PC-9 (cell line): ENCODE results near the gene COA8. TPM values are rescaled to one million over a fixed set of nuclear protein-coding genes. Genes with fewer than 3 reads are reported as not detected.

Experiments used
- BruUV-seq: library from RNA; stranded (reverse); fragments of 400-500 nt; replicated peaks from 2 replicates; lab custom pipeline; 2021; lab: Mats Ljungman, UMichigan
- CTCF ChIA-PET: fragments of 300-600 bp; sonication (Branson Sonifier 250); formaldehyde crosslinking; loops from one replicate; lab custom pipeline; 2022; ENCODE audit warnings: antibody characterized with exemption; lab: Charles Lee
- POLR2A ChIA-PET: fragments of 300-600 bp; sonication (Branson Sonifier 250); formaldehyde crosslinking; loops from one replicate; lab custom pipeline; 2022; ENCODE audit warnings: antibody characterized with exemption; ENCODE audit not compliant: unreplicated experiment; lab: Charles Lee
- DNase-seq, 2 experiments: peaks; one replicate each; pipeline versions ENCODE4 v3.0.0 to v3.0.0-alpha.2; 2015 to 2022; ENCODE audit warnings: mixed read lengths in 1 of 2
- H2AFZ ChIP-seq: fragments of 200-600 bp; sonication (generic); 2 replicates; pipeline ENCODE4 v1.8.1; 2017; ENCODE audit warnings: antibody characterized with exemption
- H3F3A ChIP-seq: fragments of 200-600 bp; sonication (generic); 2 replicates; pipeline ENCODE4 v1.8.1; 2017; ENCODE audit warnings: antibody characterized with exemption, mild to moderate bottlenecking, low read depth; ENCODE audit not compliant: insufficient read depth
- H3K27ac ChIP-seq: fragments of 200-600 bp; sonication (generic); 2 replicates; pipeline ENCODE4 v1.6.1; 2016; ENCODE audit warnings: mixed run types
- H3K27me3 ChIP-seq: fragments of 200-600 bp; sonication (generic); 2 replicates; pipeline ENCODE4 v1.6.1; 2016; ENCODE audit warnings: low read depth, mixed run types; ENCODE audit not compliant: insufficient read depth
- H3K36me3 ChIP-seq: fragments of 200-600 bp; sonication (generic); 2 replicates; pipeline ENCODE4 v1.6.1; 2016; ENCODE audit warnings: low read depth, mixed run types
- H3K4me1 ChIP-seq: fragments of 200-600 bp; sonication (generic); replicated peaks from 2 replicates; pipeline ENCODE4 v1.6.1; 2016; ENCODE audit warnings: mixed run types; ENCODE audit not compliant: insufficient read depth
- H3K4me2 ChIP-seq: fragments of 200-600 bp; sonication (generic); 2 replicates; pipeline ENCODE4 v1.6.1; 2017; ENCODE audit warnings: mixed run types
- H3K4me3 ChIP-seq: fragments of 200-600 bp; sonication (generic); 2 replicates; pipeline ENCODE4 v1.6.1; 2016; ENCODE audit warnings: mixed run types
- H3K79me2 ChIP-seq: fragments of 200-600 bp; sonication (generic); 2 replicates; pipeline ENCODE4 v1.6.1; 2017; ENCODE audit warnings: low read depth, mixed run types
- H3K9me2 ChIP-seq: fragments of 200-600 bp; sonication (generic); 2 replicates; pipeline ENCODE4 v1.8.1; 2017; ENCODE audit warnings: mild to moderate bottlenecking; ENCODE audit not compliant: insufficient read depth
- H3K9me3 ChIP-seq: fragments of 200-600 bp; sonication (generic); 2 replicates; pipeline ENCODE4 v1.8.1; 2016; ENCODE audit warnings: low read depth; ENCODE audit not compliant: insufficient read depth
- H4K20me1 ChIP-seq: fragments of 200-600 bp; sonication (generic); 2 replicates; pipeline ENCODE4 v1.8.1; 2017; ENCODE audit not compliant: insufficient read depth
- EZH2 ChIP-seq: fragments of 200-600 bp; sonication (generic); IDR thresholded peaks from 2 replicates; pipeline ENCODE4 v1.8.0; 2017; ENCODE audit warnings: antibody characterized with exemption, low read depth
- intact Hi-C: fragments of 100-400 bp; cut with micrococcal nuclease; formaldehyde crosslinking; loops from one replicate; pipeline ENCODE4 v1.10.0; 2022; ENCODE audit not compliant: unreplicated experiment
- total RNA-seq: library from RNA; stranded (reverse); gene quantifications from 2 replicates; pipeline ENCODE4 v1.2.3, GENCODE V29; 2021
- TF ChIP-seq, protein P1 (sequence below): fragments of 200-600 bp; sonication (generic); conservative IDR thresholded peaks from 2 replicates; pipeline ENCODE4 v1.6.1; 2017; ENCODE audit warnings: mixed run types, antibody characterized with exemption, mild to moderate bottlenecking, moderate library complexity

COA8 gene
- total RNA-seq, 1 experiment from 2014 or later: 101 TPM

DNA sequence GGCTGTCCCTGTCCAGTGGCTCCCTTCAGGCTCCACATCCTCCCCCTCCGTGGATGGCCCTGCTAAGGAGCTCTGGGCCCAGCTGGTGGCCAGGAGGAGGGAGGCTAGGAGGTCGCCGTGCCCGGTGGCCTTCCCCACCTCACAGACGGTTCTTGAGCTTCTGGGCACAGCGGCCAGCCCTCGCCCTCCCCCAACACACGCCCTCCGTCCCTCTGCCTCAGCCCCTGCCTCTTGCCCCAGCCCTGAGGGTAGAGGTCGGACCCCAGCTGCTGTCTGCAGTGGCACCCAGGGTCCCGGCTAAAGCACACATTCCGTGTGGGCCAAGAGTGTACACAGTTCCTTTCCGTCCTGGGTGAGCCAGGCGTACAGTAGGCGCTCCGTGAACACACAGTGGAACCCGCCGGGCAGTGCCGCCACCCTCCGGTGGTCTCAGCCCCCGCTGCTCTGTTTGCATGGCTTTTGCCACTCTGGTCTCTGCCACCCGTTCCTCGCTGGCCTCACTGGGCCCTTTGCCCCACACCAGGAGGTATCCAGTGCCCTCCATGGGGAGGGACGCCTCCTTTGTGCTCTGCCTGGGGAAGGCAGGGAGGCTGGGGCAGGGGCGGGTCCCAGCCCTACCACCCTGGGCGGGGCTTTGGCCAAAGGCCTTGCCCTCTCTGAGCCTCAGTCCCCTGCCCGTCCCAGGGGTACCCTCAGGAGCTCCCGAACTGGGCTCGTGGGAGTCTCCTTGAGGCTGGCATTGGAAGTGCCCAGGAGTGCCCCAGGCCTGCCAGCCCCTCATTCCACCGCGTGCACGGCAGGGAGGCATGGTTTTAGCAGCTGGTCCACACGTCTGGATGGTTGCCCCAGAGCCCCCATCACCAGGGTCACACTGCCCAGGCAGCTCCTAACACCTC, 20.8 kb upstream of the COA8 start:
- intact Hi-C loops: loop anchor here (2.0 to 10.0 kb wide), 4 partner anchors 467 to 1017 kb away; no protein-coding TSS in a partner anchor
- no peaks in the 10 kb centered on the region for H3K36me3 ChIP-seq
- TF ChIP-seq, protein P1, sequence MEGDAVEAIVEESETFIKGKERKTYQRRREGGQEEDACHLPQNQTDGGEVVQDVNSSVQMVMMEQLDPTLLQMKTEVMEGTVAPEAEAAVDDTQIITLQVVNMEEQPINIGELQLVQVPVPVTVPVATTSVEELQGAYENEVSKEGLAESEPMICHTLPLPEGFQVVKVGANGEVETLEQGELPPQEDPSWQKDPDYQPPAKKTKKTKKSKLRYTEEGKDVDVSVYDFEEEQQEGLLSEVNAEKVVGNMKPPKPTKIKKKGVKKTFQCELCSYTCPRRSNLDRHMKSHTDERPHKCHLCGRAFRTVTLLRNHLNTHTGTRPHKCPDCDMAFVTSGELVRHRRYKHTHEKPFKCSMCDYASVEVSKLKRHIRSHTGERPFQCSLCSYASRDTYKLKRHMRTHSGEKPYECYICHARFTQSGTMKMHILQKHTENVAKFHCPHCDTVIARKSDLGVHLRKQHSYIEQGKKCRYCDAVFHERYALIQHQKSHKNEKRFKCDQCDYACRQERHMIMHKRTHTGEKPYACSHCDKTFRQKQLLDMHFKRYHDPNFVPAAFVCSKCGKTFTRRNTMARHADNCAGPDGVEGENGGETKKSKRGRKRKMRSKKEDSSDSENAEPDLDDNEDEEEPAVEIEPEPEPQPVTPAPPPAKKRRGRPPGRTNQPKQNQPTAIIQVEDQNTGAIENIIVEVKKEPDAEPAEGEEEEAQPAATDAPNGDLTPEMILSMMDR: no peak
- TF ChIP-seq EZH2: no peak
- no peaks in the 10 kb centered on the region for H3K9me2 ChIP-seq
- peaks cover 54% of the 10 kb centered on the region for H3F3A ChIP-seq
- no peaks in the 10 kb centered on the region for H3K79me2 ChIP-seq
- H3K27ac ChIP-seq: peak overlapping the region; percentile 96
- CTCF ChIA-PET: interaction anchor here (0.6 to 2.2 kb wide), 6 partner anchors 11 to 160 kb away, joined by 3 to 15 read pairs (median 5); partner anchors contain the start of gene TRMT61A
- peaks cover 33% of the 10 kb centered on the region for H4K20me1 ChIP-seq
- no peaks in the 10 kb centered on the region for H3K27me3 ChIP-seq
- DNase-seq: no peak
- no peaks in the 10 kb centered on the region for H3K9me3 ChIP-seq
- H2AFZ ChIP-seq: no peak overlapping the region
- H3K4me3 ChIP-seq: no peak overlapping the region
- peak overlapping the region; percentile 78 for H3K4me2 ChIP-seq
- no TSS peak for BruUV-seq
- H3K4me1 ChIP-seq: peaks cover 58% of the 10 kb centered on the region
- POLR2A ChIA-PET: interaction anchor here (0.6 kb wide), 3 partner anchors 14 to 201 kb away, joined by 3 to 5 read pairs (median 4); partner anchors contain the start of genes BAG5 and COA8

DNA sequence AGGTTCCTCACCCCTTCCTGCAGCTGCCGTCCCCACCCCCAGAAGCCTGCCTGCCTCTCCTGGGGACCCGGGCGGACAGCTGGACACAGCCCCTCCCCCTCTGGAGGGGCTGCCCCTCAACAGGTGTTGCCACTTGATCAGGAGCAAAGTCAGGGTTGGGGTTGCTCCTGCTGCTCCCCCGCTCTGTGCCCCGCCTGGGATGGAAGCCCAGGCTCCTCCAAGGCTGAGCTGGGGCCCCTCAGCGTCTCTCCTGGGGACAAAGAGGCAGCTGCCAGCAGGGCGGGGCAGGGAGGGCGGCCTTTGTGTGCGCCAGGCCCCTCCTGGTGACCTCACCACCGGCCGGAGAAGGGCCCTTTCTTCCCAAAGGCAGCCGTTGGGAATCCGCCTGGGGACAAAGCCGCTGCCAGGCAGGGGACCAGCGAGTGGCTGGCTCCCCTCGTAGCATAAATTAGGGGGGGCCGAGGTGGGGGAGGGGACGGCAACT, 20.1 kb upstream of the COA8 start:
- Histone ChIP-seq H3K36me3 (no peaks in the 10 kb centered on the region), H3F3A (peaks cover 50% of the 10 kb centered on the region), H3K27ac (no peak overlapping the region), H3K4me3 (no peak overlapping the region), H4K20me1 (peaks cover 33% of the 10 kb centered on the region), H2AFZ (no peak overlapping the region), H3K9me2 (no peaks in the 10 kb centered on the region), H3K4me1 (peaks cover 58% of the 10 kb centered on the region), H3K4me2 (no peak overlapping the region), H3K27me3 (no peaks in the 10 kb centered on the region), H3K79me2 (no peaks in the 10 kb centered on the region), H3K9me3 (no peaks in the 10 kb centered on the region)
- POLR2A ChIA-PET: interaction anchor here (0.6 to 0.7 kb wide), 3 partner anchors 10 to 209 kb away, joined by 3 to 7 read pairs (median 3); partner anchors contain the start of gene EIF5
- CTCF ChIA-PET: interaction anchor here (0.6 to 2.2 kb wide), 4 partner anchors 10 to 24 kb away, joined by 3 to 15 read pairs (median 4); partner anchors contain the start of gene TRMT61A
- DNase-seq: peak in 1 of 2 experiments; percentile 75
- no TSS peak for BruUV-seq
- intact Hi-C loops: loop anchor here (5.0 to 10.0 kb wide), 2 partner anchors 850 to 1018 kb away; no protein-coding TSS in a partner anchor
- TF ChIP-seq, protein P1: no peak

DNA sequence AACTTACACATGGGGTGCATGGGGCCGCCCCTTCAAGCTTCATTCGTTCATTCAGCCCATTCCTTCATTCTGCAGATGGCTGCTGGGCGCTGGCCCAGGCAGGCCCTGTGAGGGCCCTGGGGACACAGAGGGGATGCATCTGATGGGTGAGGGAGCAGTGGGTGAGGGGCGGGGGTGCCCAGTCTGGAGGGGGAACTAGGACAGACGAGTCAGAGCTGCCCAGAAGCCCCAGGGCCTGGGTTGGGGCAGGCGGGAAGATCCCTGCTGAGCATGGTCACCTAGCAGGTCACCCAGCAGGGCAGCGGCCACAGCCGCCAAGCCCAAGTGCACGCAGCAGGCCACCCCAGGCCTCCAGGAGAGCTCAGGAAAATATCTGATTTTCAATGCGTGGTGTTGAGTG, 19.6 kb upstream of the COA8 start:
- intact Hi-C loops: loop anchor here (5.0 to 10.0 kb wide), 2 partner anchors 851 to 1018 kb away; no protein-coding TSS in a partner anchor
- no peak overlapping the region for H2AFZ ChIP-seq
- ChIA-PET CTCF (interaction anchor here (1.0 to 2.2 kb wide), 2 partner anchors 22 to 25 kb away, joined by 3 to 15 read pairs; no protein-coding TSS in a partner anchor), POLR2A (interaction anchor here (0.6 to 0.7 kb wide), 4 partner anchors 9 to 209 kb away, joined by 3 to 7 read pairs (median 3); partner anchors contain the start of genes EIF5 and TRMT61A)
- DNase-seq: peak; percentile 57 to 63
- peaks cover 45% of the 10 kb centered on the region for H3F3A ChIP-seq
- peaks cover 55% of the 10 kb centered on the region for H3K4me1 ChIP-seq
- no peak overlapping the region for H3K27ac ChIP-seq
- H3K27me3 ChIP-seq: no peaks in the 10 kb centered on the region
- no peaks in the 10 kb centered on the region for H3K36me3 ChIP-seq
- TF ChIP-seq, protein P1: no peak
- TF ChIP-seq EZH2: no peak
- H4K20me1 ChIP-seq: peaks cover 29% of the 10 kb centered on the region
- no peak overlapping the region for H3K4me3 ChIP-seq
- H3K79me2 ChIP-seq: no peaks in the 10 kb centered on the region
- BruUV-seq: no TSS peak
- no peak overlapping the region for H3K4me2 ChIP-seq
- no peaks in the 10 kb centered on the region for H3K9me3 ChIP-seq
- no peaks in the 10 kb centered on the region for H3K9me2 ChIP-seq
